Right hindlimb (tissue), 1 donor: Measurements from ENCODE around the gene GKN2.
"Not testable (repeated sequence)": the region's sequence is repeated elsewhere in the genome, so short reads cannot be mapped to it uniquely, and the experiment has no call there.

Source experiments
- DNase-seq: peaks from one replicate; pipeline ENCODE4 v3.0.0-alpha.2; 2018

Gene GKN2

DNA sequence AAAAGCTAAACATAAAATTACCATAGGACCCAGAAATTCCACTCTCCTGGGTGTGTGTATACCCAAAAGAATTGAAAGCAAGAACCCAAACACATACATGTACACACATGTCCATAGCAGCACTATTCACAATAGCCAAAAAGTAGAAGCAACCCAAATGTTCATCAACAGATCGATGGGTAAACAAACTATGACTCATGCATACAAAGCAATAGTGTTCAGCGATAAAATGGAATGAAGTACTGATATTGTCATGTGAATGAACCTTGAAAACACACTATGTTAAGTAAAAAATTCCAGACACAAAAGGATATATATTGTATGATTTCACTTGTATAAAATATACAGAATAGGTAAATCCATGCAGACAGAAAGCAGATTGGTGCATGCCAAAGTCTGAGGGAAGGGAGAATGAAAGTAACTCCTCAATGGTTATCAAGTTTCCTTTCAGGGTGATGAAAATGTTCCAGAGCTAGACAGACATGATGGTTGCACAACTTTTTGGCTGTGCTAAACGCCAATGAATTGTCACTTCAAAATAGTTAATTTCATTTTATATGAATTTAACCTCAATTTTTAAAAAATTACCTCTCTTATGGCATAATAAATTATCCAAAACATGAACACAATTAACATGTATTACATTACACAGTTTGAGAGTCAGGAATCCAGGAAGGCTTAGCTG, 35.5 kb downstream of the GKN2 start:
- DNase-seq = no peak

GRCh38 chr2:68916226-68916625, 36.5 kb downstream of the GKN2 start:
- DNase-seq = no peak

DNA sequence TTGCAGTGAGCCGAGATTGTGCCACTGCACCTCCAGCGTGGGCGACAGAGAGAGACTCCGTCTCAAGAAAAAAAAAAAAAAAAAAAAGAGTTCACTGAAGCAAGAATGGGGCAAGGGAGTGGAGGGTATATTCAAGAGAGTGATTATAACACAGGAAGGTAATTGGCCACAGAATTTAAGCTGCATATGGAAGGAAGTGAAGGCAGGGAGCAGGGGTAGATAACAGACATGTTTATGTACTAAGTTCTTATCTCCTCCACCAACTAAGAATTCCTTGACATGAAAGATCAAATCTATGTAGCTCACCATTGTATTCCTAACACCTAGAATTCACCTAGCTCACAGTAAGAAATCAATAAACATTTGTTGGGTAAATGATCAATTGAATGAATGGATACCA, 37.3 kb downstream of the GKN2 start:
- no peak for DNase-seq

DNA sequence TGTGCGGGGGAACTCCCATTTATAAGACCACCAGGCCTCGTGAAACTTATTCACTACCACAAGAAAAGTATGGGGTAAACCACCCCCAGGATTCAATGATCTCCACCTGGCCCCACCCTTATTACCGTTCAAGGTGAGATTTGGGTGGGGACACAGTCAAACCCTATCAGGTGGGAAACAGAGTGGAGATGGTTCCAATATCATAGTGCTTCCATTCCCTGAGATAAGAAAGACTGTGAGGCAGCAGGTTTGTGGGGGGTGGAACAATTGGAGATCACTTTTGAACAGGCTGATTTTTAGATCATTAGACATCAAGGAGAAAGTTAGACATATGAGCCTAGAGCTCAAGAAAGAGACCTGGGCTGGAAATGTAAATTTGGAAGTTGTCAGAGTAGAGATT, 39.3 kb downstream of the GKN2 start:
- DNase-seq = no peak

- DNase-seq = no peak
Measured at GRCh38 chr2:68912732-68913131, 40.0 kb downstream of the GKN2 start.

GRCh38 chr2:68912111-68912510, 40.6 kb downstream of the GKN2 start:
- no peak for DNase-seq

DNA sequence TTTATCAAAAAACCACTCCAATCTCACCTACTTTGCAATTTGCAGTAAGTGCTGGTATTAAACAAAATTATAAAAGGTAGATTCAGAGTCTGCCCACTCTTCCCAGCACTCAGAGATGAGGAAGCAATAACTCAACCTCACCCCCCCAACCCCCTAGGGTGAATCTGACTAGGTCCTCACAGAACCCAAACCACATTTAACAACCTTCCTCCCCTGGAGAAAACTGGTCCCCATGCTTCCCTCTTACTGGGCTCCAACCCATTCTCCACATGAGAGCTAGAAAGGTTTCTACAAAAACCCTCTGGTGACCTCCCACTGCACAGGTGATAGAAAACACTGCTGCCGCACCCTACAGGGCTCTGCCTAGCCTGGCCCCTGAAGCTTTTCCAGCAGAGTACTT, 41.0 kb downstream of the GKN2 start:
- DNase-seq = no peak

GRCh38 chr2:68911246-68911645, 41.4 kb downstream of the GKN2 start:
- DNase-seq = no peak

GRCh38 chr2:68909793-68910674, 42.7 kb downstream of the GKN2 start:
- DNase-seq = peak; percentile 73

DNA sequence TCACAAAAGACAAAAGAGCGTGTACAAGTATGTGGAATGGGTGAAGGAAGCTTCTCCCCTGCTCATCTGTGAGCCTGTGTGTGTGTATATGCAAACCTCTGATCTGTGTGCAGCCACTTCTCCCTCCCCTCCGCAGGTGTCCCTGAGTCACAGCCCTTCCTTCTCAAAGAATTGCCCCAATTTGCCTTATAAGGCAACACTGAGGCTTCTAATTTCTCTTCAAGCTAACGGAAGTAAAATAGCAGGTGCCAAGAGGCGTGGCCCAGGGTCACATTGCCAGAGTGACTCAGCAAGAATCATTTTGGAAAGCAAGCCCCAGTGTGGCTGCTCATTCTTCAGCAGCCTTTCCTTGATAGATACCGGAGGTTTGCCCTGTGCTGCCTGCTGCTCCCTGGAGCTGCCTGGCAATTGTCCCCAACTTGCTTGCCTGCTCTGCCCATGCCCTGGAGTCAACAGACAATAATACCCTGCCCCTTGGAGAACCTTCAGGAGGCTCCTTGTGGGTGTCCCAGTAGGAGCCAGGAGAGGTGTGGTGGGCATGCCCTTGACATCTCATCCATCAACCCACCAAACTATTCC, 44.2 kb downstream of the GKN2 start:
- peak; percentile 47 for DNase-seq

DNA sequence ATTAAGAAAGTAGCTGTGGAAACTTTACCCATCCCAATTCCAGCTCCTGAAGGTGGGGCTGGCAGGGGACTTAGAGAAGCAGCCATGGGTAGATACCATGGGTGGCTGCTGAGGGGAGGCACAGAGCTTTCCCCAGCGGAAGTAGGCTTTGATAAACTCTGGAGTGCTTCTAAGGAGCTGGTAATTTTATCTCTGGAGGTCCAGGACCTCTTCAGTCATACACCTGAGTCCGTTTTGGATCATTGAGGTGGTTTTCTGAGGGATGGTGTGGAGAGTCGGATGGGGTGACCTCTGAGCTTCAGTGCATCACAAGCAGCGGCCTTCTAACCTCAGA, 44.8 kb downstream of the GKN2 start:
- no peak for DNase-seq

DNA sequence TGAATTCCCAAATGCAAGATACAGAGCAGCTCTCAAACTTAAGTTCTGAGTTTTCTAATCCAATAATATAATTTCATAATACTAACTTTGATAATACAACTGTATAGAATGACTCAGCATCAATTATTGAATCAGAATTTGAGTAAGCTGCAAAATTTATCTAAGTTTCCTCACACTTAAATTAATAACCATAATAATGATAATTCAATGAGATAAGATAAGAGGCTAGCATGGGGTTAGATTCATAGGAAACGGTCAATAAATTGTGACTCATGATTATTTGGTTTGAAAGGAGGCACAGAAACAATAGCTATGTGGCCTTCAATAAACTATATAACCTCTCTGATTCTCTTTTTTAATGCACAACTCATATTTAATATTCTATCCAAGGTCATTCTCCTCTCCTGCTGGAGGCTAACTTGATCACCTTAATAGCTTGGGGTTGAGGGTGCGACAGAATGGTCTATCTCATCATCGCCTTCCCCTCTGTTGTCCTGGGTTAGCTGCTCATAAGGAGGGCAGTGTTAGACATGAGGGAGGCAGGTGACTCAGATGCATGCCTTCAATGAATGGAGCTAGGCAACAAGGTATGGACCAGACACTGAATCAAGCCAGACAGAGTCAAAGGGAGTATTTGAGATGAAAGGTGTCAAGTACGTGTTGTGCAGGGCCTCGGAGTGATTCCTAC, 45.3 kb downstream of the GKN2 start:
- DNase-seq = no peak

GRCh38 chr2:68906716-68907115, 46.0 kb downstream of the GKN2 start:
- DNase-seq = no peak

DNA sequence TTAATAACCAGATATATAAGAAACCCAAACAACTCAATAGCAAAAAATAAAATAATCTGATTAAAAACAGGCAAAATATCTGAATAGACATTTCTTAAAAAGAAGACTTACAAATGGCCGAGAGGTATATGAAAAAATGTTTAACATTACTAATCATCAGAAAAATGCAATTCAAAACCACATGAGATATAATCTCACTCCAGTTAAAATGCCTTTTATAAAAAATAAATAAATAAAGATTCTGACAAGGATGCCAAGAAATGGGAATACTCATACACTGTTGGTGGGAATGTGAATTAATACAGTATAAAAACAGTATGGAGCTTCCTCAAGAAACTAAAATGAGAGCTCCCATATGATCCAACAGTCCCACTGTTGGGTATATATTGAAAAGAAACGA, 47.6 kb downstream of the GKN2 start:
- DNase-seq = no peak

GRCh38 chr2:68901561-68901960, 51.1 kb downstream of the GKN2 start:
- no peak for DNase-seq

DNA sequence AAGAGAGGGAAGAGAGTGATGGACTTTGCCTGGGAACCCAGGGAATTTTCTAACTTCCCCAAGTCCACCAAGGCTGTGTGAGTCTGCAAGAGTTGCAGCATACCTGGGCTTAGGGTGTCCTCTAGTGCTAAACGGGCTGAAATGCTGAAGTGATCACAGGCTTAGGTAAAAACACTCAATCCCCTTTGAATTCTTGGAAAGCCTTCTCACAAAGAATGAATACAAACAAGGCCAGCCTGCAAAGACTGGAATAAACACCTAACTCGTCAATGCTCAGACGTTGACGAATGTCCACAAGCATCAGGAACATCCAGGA, 51.5 kb downstream of the GKN2 start:
- DNase-seq = no peak

DNA sequence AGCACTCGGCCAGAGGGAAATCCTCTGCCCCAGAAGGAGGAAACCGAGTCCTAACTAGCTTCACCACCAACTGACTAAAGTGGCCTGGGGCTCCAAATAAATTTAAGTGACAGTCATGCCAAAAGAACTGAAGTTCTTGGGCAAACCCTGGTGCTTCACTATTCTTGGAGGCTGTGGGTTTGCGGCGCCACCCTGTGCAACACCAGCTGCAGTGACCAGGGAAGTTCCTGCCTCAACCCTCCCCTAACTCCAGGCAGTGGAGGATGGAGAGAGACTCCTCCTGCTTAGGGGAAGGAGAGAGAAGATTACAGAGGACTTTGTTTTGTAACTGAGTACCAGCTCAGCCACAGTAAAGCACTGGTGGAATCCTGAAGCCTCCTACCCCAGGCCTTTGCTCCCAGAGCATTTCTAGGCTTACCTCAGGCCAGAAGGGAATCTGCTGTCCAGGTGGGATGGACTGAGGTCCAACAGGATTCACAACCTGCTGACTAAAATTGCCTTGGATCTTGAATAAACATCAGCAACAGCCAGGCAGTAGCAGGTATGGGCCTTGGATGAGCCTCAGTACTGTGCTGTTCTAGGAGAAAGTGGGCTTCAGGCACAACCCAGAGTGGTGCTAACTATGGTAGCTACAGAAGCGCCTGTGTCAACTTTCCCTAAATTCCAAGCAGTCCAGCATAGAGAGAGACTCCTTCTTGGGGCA, 52.0 kb downstream of the GKN2 start:
- no peak for DNase-seq

- DNase-seq = not testable (repeated sequence)
Measured at GRCh38 chr2:68895981-68896380, 56.7 kb downstream of the GKN2 start.
